Activated CD4-positive, alpha-beta T cell treated with anti-CD3 and anti-CD28 coated beads for 1 hour (primary cell): ENCODE results near the gene SACS.
"Not testable (repeated sequence)": the region's sequence is repeated elsewhere in the genome, so short reads cannot be mapped to it uniquely, and the experiment has no call there.

Source experiments
- DNase-seq: peaks from one replicate; pipeline ENCODE4 v3.0.0-alpha.2; 2020

Gene SACS

DNA sequence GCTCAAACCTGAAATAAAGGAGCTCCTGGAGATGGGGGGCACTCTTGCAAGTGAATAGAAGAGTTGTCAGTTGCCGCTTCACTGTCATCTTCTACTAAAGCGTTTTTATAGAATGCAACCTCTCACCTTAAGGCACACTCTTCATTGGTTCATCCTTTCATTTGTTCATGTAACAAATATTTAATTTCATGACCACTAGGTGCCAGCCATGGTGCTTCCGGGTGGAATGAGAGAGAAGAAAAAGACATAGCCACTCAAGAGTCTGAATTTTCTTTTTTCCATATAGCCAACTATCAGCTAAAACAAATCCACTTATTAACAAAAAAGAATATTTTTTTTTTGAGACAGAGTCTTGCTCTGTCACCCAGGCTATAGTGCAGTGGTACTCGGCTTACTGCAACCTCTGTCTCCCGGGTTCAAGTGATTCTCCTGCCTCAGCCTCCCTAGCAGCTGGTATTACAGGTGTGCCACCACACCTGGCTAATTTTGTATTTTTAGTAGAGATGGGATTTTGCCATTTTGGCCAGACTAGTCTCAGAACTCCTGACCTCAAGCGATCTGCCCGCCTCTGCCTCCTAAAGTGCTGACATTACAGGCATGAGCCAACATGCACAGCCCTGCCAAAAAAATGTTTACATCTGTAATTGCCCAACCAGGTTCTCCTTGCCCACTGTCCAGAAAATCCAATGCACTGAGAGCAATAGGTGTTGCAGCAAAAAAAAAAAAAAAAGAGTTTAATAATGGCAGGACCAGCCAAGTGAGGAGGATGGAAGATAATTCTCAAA is 22.1 kb upstream of the SACS start:
- no peak for DNase-seq

DNA sequence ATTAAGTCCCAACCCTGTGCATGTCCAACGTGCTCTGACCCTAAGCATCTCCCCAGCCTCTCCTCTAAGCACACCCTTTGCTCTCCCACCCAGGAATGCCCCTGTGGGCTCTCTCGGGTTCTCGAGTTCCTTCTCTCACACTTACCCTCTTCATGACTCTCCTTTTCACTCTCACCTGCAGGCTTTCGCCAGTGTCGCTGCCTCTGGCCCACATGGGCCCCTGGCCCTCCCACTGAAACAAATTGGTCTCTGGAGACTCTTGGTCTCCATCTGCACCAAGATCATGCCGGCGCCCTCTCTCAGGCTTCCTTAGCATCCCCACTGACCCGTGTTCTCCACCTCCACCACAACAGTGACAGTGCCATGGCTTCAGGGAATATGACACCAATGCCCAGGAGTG is 19.6 kb upstream of the SACS start:
- no peak for DNase-seq

GRCh38 chr13:23450340-23451046 is 17.0 kb upstream of the SACS start:
- DNase-seq: no peak

- no peak for DNase-seq
These were observed 16.1 kb upstream of the SACS start for GRCh38 chr13:23449398-23450162.

GRCh38 chr13:23447927-23448326 is 14.4 kb upstream of the SACS start:
- no peak for DNase-seq

DNA sequence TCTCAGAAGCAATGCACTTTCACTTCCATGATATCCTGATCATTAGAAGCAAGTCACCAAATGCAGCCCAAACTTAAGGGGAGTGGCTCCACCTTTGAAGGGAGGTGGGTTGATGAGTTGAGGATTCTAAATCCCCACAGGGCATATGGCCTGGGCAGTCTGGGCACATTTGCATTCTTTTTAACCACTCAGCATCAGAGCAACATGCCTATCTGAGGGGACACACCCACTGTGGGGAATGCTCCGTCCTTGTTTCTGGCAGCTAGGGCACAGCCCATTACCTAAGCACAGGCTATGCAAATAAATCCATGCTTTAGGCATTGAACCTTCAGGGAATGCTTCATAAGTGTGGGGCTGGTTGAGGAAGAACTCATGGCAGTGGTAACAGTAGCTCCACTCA is 12.3 kb upstream of the SACS start:
- no peak for DNase-seq

GRCh38 chr13:23443878-23444277 is 10.4 kb upstream of the SACS start:
- no peak for DNase-seq

DNA sequence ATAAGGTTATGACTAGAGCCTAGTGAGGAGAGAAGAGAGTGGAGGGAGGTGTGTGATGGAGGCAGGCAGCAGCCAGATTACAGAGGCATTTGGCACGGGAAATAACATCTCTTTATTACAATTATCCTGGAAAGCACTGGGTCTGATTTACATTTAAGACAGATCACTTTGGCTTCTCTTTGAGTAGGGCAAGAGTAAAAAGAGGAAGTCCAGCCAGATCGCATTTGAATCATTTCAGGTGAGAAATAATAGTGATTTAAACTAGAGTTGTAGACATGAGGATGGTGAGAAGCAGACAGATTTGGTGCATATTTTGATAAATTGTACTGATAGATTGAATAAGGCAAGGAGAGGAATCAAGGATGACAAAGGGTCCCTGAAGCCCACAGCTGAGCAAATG is 9.6 kb upstream of the SACS start:
- no peak for DNase-seq

GRCh38 chr13:23440821-23441618 is 7.5 kb upstream of the SACS start:
- DNase-seq: no peak

- not testable (repeated sequence) for DNase-seq
These were observed 6.8 kb upstream of the SACS start for GRCh38 chr13:23440324-23440723.

GRCh38 chr13:23437916-23438315 is 4.4 kb upstream of the SACS start:
- DNase-seq: no peak

GRCh38 chr13:23436680-23437079 is 3.2 kb upstream of the SACS start:
- no peak for DNase-seq

- no peak for DNase-seq
These were observed 989 bp upstream of the SACS start for GRCh38 chr13:23434491-23434890.

- DNase-seq: no peak
These were observed 876 bp downstream of the SACS start for GRCh38 chr13:23432626-23433025.

DNA sequence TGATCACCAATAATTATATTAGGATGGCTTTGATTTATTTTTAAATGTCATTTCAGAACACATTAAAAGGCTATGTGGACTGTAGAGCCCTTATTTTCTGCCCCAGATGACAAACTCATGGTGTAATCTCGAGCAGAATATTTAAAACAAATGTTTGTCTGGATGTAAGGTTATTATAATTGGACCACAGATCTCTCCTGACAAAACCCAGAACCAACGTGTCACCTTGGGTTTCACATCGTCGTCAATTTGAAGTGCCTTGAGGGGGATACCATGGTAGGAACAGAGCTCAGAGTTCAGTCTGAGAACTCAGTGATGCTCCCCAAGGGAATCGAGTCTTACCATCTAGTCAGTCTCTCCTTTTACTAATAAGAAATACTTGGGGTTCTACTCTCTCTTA is 2.8 kb downstream of the SACS start:
- no peak for DNase-seq

- no peak for DNase-seq
These were observed 5.5 kb downstream of the SACS start for GRCh38 chr13:23427881-23428528.

DNA sequence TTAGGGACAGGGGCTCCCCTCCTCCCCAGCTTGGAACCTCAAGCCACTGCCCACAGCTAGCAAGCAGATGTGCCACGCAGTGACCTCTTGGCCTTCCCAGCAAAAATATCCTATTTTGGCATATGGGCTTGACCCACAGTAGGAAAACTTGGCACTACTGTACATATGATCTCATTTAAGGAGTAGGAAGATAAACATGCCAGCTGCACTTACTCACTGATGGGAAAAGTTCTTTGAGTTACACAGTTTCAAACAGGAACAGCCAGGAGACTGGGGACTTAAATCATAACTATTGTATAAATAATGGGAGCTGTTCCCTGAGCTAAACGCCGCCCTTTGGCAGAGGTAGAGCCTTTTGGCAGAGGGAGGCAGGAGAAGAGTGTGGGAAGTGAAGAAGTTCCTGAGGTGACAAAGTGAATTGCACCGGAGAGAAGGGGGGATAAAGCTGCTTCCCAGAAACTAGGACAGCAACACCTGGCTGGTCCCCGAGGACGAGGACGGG is 6.1 kb downstream of the SACS start:
- no peak for DNase-seq

DNA sequence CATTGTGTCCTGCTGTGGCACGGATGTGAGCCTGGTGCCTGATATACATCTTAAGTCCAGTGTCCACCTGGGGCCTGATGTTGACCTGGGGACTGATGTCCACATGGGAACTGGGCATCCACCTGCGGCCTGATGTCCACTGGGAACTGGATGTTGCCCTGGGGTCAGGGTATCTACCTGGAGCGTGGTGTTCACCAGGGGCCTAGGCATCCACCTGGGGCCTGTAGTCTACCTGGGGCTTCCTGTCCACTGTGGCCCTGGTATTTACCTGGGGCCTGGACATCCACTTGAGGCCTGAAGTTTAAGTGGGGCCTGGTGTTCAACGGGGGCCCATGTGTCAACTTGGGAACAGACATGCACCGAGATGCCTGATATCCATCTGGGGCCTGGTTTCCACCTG is 11.9 kb downstream of the SACS start:
- DNase-seq: no peak

- no peak for DNase-seq
These were observed 14.5 kb downstream of the SACS start for GRCh38 chr13:23418776-23419683.

DNA sequence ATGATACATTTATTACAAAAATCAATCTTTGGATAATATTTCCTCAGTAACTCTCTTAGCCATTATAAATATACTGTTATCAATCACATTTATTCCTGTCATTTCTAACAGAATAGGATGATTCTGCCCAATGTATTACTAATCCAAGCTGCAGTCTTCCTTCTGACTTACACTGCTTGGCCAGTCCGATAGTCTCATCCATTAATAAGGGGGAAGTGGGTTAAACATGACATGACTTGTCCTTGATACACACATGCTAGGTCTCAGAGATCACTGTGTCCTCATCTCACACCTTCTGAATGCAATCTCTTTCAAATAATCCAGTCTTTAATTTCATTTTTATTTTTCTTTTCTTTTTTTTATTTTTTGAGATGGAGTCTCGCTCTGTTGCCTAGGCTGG is 18.8 kb downstream of the SACS start:
- no peak for DNase-seq

DNA sequence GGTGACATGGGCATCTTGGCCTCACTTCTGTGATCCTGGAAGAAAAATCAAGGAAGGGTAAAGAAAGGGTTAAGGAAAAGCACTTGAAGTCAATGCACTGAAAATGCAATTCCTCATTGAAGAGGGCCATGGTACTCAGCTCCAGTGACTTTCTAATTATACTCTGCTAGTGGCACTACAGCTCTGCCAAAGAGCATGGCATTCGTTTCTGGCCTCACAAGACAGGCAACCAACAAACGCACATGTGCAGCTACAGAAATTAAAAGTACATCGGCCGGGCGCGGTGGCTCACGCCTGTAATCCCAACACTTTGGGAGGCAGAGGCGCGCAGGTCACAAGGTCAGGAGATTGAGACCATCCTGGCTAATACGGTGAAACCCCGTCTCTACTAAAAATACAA is 21.8 kb downstream of the SACS start:
- no peak for DNase-seq
